Measurements from ENCODE around the gene NPHP4. TPM values are rescaled to one million over a fixed set of nuclear protein-coding genes. Genes with fewer than 3 reads are reported as not detected.

Gene NPHP4
- total RNA-seq, 2 experiments from 2014 or later: 6.2 to 7.7 TPM

DNA sequence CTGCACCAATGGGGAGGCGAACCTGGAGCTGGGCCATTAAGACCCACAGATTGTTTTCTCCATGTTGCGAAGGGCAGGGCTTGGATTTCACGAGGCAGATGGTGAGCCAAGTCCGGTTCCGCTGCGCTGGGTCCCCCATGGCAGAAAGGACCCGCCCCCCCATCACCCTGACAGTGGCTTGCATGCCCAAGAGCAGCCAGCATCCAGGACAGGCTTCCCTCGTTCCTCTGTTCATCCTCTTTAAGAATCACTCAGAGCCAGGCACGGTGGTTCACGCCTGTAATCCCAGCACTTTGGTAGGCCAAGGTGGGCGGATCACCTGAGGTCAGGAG is 15.8 kb upstream of the NPHP4 start:
- H3K36me3 Mint-ChIP-seq (ENCODE audit: low read depth): peaks cover 5% of the 10 kb centered on the region
- no peak overlapping the region for H3K4me3 ChIP-seq (ENCODE audit: low read length)
- peaks cover 9% of the 10 kb centered on the region for H3K36me3 ChIP-seq (ENCODE audit: insufficient read depth, low read length)
- no peaks in the 10 kb centered on the region for H3K27me3 ChIP-seq (ENCODE audit: control insufficient read depth in 1 of 2, insufficient read depth in 2 of 2, low read length in 2 of 2)
- TF ChIP-seq, protein P1, sequence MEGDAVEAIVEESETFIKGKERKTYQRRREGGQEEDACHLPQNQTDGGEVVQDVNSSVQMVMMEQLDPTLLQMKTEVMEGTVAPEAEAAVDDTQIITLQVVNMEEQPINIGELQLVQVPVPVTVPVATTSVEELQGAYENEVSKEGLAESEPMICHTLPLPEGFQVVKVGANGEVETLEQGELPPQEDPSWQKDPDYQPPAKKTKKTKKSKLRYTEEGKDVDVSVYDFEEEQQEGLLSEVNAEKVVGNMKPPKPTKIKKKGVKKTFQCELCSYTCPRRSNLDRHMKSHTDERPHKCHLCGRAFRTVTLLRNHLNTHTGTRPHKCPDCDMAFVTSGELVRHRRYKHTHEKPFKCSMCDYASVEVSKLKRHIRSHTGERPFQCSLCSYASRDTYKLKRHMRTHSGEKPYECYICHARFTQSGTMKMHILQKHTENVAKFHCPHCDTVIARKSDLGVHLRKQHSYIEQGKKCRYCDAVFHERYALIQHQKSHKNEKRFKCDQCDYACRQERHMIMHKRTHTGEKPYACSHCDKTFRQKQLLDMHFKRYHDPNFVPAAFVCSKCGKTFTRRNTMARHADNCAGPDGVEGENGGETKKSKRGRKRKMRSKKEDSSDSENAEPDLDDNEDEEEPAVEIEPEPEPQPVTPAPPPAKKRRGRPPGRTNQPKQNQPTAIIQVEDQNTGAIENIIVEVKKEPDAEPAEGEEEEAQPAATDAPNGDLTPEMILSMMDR (IDR thresholded peaks at IDR 0.05): no peak
- CTCF ChIA-PET: no interaction called here
- H3K27ac ChIP-seq (ENCODE audit: low read depth in 1 of 2, low read length in 2 of 2): no peak overlapping the region
- no peaks in the 10 kb centered on the region for H3K9me3 ChIP-seq (ENCODE audit: control insufficient read depth in 1 of 2, insufficient read depth in 1 of 2, low read length in 2 of 2)
- no peak overlapping the region for H3K27ac Mint-ChIP-seq
- no peaks in the 10 kb centered on the region for H3K27me3 Mint-ChIP-seq
- peaks cover 6% of the 10 kb centered on the region for H3K4me1 Mint-ChIP-seq (ENCODE audit: low read depth)
- H3K9me3 Mint-ChIP-seq: no peaks in the 10 kb centered on the region
- POLR2A ChIA-PET: interaction anchor here (0.9 kb wide), 1 partner anchor 14 kb away, joined by 3 read pairs; no protein-coding TSS in a partner anchor
- H3K4me1 ChIP-seq (ENCODE audit: insufficient read depth, low read length): peaks cover 27% of the 10 kb centered on the region
- H3K4me3 Mint-ChIP-seq: no peak overlapping the region
- ATAC-seq (ENCODE audit: poor library complexity) (no peak), DNase-seq (no peak)
- intact Hi-C loops (cut with DNase I, micrococcal nuclease): no loop called here

DNA sequence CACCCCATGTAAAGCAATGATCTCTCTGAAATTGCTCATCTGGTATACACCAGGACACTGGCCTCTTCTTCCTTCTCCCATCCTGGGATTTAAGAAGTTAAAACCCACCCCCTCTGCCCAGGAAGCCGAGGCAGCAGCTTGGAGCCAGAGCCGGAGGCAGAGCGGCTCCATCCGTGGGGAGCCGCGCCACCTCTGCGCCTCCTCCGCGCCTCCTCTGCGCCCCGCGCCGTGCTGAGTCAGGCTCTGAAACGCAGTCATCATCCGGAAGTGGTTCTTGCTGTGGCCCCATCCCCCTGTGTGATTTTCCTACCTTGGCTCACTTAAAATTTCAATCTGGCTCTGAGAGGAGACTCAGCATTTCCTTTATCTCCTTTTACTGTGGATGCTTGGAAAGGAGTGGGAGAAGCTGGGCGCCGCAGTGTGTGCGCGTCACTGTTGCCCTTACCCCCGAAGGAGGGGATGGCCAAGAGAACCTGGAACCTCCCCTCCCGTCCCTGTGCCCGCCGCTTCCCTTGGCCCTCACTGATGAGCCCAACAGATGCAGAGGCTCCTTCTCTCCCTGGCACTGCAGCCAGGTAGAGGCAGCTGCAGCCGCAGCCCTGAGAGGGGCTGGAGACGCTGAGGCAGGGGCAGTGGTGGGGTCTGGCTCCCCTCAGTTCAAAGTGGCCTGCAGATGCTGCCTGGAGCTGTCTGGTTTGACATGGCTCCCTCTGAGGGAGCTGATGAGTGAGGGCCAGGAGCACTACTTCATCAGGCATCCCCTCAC is 15.3 kb upstream of the NPHP4 start:
- DNase-seq (peak in 3 of 14 experiments; percentile 16 to 68 (median 53)), ATAC-seq (ENCODE audit: poor library complexity) (peak; percentile 68)
- Histone ChIP-seq H3K9me3 (ENCODE audit: control insufficient read depth in 1 of 2, insufficient read depth in 1 of 2, low read length in 2 of 2) (no peaks in the 10 kb centered on the region), H3K4me1 (ENCODE audit: insufficient read depth, low read length) (peaks cover 27% of the 10 kb centered on the region), H3K4me3 (ENCODE audit: low read length) (no peak overlapping the region), H3K36me3 (ENCODE audit: insufficient read depth, low read length) (peaks cover 6% of the 10 kb centered on the region), H3K27ac (ENCODE audit: low read depth in 1 of 2, low read length in 2 of 2) (no peak overlapping the region), H3K27me3 (ENCODE audit: control insufficient read depth in 1 of 2, insufficient read depth in 2 of 2, low read length in 2 of 2) (no peaks in the 10 kb centered on the region)
- Mint-ChIP-seq H3K9me3 (no peaks in the 10 kb centered on the region), H3K27ac (no peak overlapping the region), H3K36me3 (ENCODE audit: low read depth) (peaks cover 5% of the 10 kb centered on the region), H3K27me3 (no peaks in the 10 kb centered on the region), H3K4me1 (ENCODE audit: low read depth) (peaks cover 6% of the 10 kb centered on the region), H3K4me3 (no peak overlapping the region)
- TF ChIP-seq, protein P1 (IDR thresholded peaks at IDR 0.05): no peak
- ChIA-PET POLR2A (interaction anchor here (0.9 kb wide), 1 partner anchor 14 kb away, joined by 3 read pairs; no protein-coding TSS in a partner anchor), CTCF (no interaction called here)
- intact Hi-C loops (cut with DNase I, micrococcal nuclease): no loop called here

DNA sequence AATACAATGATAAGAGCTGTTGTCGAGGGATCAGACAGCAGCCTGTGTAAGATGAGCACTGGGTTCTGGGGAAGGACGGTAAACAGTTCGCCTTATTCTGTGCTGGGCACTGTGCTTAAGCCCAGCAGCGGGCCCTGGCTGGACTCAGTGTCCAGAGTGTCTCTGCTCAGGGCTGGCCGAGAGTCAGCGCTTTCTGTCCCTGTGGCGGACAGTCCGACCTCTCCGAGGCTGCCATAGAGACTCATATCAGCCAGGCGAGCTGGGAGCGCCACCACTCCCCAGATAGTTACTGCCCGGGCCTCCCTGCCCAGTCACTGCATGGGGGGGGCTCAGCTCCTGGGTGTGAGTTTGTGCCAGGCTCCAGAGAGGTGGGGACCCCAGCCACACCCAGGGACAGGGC is 14.7 kb upstream of the NPHP4 start:
- H3K4me1 ChIP-seq (ENCODE audit: insufficient read depth, low read length): peaks cover 32% of the 10 kb centered on the region
- H3K27ac ChIP-seq (ENCODE audit: low read depth in 1 of 2, low read length in 2 of 2): no peak overlapping the region
- H3K9me3 ChIP-seq (ENCODE audit: control insufficient read depth in 1 of 2, insufficient read depth in 1 of 2, low read length in 2 of 2): no peaks in the 10 kb centered on the region
- H3K4me3 Mint-ChIP-seq: no peak overlapping the region
- H3K4me1 Mint-ChIP-seq (ENCODE audit: low read depth): peaks cover 6% of the 10 kb centered on the region
- no peaks in the 10 kb centered on the region for H3K27me3 Mint-ChIP-seq
- no peaks in the 10 kb centered on the region for H3K9me3 Mint-ChIP-seq
- ATAC-seq (ENCODE audit: poor library complexity): no peak
- intact Hi-C loops (cut with DNase I, micrococcal nuclease): no loop called here
- CTCF ChIA-PET: no interaction called here
- POLR2A ChIA-PET: no interaction called here
- H3K4me3 ChIP-seq (ENCODE audit: low read length): no peak overlapping the region
- no peak overlapping the region for H3K27ac Mint-ChIP-seq
- no peaks in the 10 kb centered on the region for H3K27me3 ChIP-seq (ENCODE audit: control insufficient read depth in 1 of 2, insufficient read depth in 2 of 2, low read length in 2 of 2)
- peaks cover 5% of the 10 kb centered on the region for H3K36me3 Mint-ChIP-seq (ENCODE audit: low read depth)
- DNase-seq: peak in 1 of 14 experiments; percentile 23
- TF ChIP-seq, protein P1 (IDR thresholded peaks at IDR 0.05): no peak
- H3K36me3 ChIP-seq (ENCODE audit: insufficient read depth, low read length): peaks cover 6% of the 10 kb centered on the region

Data from CD4-positive, alpha-beta T cell (primary cell).